GM18861 (cell line): ENCODE measurements around the gene CNTNAP2.

ENCODE experiments used
- ATAC-seq: cut with Tn5 transposase; IDR thresholded peaks from one replicate; pipeline ENCODE4 v1.9.1; 2021; ENCODE audit not compliant: unreplicated experiment

The CNTNAP2 gene

DNA sequence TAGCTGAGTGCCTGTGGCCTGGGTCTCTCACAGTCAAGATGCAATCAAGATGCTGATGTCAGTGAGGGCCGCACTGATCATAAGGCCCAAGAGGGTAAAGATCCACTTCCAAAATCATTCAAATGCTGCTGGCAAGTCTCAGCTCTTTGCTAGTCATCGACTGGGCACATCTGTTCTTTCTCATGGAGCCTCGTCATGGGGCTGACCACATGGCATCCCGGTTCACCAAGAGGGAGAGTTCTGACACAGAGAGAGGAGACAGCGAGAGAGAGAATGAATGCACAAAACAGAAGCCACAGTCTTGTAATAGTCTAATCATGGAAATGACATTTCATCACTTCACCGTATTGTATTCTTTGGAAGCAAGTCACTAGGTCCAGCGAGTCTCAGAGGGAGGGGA is 1406.5 kb downstream of the CNTNAP2 start:
- ATAC-seq: no peak

DNA sequence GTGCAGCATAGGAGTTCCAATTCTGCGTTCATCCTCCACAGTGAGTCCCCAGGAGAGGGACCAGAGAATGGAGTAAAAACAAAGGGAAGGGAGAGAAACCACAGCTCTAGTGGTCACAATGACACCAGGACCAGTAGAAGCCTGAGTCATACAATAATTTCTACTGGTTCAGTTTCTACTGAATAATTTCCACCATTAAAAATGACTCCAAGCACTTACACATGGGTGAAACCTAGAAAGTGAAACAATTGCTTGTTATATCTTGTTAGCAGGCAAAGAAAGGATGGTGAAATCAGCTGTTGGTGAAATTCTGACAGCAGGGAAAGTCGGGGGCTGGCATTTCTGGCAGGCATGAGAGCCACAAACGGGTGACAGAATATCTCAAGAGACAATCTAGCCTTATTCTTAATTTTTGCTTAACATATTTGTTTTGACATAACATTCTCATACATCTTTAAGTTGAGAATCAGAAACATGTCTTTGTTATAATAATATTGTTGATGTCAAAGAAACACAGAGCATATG is 1408.2 kb downstream of the CNTNAP2 start:
- no peak for ATAC-seq

DNA sequence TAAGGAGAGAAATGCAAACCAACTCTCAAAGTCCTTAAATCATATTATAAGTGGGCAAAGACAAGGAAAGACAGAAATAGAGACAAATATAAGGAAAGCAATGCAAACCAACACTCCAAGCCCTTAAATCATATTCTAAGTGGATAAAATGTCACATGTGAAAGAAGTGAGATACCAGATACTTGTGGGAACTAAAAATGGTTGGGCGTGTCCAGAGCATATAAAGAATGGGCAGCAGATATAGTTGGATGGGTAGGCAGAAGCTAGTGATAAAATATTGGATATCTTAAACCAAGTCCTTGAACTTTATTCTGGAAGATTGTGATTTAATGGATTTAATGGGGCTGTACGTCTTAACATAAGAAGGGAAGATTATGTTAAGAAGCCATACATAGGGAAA is 1408.7 kb downstream of the CNTNAP2 start:
- ATAC-seq: no peak

DNA sequence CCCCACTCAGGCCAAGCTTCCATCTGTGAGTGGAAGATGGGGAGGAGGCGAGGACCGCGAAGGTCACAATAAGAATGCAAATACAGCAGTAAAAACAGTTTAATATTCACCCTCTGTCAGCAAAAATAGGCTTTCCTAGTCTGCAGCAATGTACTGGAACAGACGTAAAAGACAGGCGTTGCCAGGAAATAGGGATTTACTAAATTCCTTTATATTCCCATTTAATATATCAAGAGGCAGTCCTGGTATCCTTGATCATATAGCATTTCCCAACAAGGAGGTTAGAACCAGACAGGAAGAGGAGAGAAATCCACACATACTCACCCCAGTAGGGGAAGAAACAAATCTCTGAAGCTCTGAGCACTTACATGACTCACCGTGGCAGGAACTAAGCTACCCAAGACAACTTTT is 1419.1 kb downstream of the CNTNAP2 start:
- no peak for ATAC-seq

DNA sequence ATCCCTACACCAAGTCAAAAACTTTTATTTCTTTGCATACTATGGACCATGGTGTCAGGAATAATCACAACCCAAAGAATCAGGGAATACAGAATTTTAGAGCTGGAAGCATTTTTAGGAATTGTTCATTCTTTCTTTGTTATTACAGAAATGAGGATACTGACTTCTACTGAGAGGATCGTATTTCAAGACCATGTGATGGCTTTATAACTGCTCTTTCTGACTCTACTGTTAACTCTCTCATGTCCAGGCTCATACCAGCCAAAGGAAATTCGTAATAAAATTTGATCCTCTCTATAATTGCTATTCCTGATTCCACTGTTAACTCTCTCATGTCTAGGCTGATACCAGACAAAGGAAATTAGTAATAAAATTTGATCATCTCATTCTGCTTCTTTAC is 1423.1 kb downstream of the CNTNAP2 start:
- no peak for ATAC-seq

DNA sequence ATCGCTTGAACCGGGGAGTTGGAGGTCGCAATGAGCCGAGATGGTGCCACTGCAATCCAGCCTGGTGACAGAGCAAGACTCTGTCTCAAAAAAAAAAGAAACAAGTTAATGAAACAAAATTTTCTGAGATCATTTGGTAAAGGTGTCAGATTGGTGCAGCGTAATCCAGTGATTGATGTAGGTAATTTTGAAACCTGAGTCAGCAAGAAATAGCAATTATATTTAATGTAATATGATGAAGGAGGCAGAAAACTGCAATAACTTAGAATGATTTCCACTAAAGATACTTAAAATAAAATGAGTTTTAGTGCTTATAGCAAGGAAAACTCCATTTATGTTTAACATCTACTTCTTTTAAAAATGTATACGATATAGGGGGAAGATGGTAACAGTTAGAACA is 1424.1 kb downstream of the CNTNAP2 start:
- ATAC-seq: no peak

DNA sequence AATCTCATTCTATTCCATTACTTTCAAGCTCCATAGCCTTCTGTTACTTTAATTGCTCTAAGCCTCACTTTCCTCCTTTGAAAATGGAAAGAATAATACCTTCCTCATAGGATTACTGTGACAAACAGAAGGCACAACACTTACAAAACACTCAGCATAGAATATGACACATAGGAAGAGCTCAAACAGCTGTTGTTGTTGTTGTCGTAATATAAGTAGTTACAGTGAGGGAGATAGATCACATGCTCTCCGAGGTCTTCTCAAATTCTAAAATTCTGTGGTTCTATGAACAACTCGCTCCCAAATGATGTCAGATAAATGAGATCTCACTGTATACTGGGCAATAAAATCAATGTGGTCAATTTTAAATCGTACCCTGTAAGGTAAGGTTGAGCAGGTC is 1424.7 kb downstream of the CNTNAP2 start:
- no peak for ATAC-seq

DNA sequence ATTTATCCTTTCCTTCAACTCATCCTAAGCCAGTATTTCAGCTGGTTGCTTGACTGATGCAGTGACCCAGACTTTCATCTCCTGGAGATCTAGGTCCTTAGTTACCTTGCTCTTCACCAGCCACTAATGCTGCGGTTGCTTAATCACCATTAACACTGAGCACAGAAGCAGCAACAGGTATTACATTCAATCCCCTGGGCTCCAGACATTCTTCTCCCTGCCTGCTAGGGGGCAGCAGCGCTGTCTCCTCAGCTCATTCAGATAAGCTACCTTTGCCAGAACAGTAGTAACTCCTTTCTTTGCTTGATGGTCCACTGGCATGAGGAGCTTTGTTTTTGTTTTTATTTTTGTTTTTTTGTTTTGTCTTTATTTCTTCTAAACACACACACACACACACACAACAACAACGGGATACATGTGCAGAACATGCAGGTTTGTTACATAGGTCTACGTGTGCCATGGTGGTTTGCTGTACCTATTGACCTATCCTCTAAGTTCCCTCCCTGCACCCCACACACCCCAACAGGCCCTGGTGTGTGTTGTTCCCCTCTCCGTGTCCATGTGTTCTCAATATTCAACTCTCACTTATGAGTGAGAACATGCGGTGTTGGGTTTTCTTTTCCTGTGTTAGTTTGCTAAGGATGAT is 1430.8 kb downstream of the CNTNAP2 start:
- no peak for ATAC-seq

DNA sequence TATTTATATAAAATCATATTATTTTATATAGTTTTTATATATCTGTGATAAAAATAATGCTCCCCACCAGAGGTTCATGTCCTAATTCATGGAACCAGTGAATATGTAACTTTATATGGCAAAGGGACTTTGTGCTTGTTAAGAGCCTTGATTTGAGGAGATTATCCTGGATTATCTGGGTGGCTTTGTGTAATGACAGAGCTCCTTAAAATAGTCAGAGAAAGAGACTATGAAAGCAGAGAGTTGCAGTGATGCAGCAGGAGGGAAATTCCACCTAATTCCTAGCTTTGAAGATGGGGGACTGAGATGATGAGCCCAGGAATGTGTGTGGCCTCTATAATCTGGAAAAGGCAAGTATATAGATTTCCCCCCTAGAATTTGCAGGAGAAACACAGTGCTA is 1439.7 kb downstream of the CNTNAP2 start:
- no peak for ATAC-seq

DNA sequence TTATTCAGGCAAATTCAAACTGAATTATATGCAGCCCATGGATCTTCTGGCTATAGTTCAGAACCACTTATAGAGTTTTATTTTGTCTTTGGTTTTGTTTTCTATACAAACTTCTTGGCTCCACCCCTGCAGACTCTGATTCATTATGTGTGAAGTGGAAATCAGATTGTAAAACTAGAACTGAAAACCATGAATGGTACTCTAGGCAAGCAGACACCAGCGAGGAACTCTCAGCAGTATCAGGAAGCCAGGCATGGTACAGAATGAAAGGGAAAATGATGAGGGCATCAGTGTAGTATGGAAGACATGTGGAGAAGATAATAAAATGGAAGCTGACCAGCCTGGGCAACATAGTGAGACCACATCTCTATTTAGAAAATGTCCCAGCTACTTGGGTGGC is 1447.1 kb downstream of the CNTNAP2 start:
- ATAC-seq: no peak

DNA sequence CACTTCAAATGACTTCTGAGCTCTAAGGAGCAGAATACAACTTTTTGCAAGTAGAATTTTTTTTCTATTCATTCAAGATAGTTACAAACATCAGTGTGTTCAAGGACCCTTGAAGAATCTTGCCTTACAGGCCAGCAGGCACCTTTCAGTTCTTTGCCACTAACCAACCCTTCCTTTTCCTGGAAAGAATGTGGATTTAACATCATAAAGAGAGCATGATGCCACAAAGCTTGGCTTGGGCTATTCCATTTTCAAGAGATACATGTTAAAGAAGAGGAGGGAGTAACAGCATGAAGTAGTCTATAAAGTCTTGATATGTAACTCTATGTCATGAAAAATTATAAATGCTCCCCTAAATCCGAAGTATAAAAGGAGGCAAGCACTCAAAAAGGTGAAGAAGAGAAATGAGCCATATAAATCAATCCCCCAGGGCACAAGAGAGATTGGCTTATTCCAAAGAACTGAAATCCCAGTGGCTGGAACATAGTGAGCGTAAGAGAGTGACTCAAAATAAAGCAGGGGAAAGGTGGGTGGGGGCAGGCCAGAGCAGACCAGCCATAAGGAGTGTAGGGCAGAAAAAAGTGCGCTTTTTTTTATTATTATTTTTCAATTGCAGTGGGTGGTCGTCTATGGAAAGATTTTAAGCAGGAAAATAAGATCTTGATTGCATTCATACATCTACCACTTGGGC is 1448.3 kb downstream of the CNTNAP2 start:
- no peak for ATAC-seq

DNA sequence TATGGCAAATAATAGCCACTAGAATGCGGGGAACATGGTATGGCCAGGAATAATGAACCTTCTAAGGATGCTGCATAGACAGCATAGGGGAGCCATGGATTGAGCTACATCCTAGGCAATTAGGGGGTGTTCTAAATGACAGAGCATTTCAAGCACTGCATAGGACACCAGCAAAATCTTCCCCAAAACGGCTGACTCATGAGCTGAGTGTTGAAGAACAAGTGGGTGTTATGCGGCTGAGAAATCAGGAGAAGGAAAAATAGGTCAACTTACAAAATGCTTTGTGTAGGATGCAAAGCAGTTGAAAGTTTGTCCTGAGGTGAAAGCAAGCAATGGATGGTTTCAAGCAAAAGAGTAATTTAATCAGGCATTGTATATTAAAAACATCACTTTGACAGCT is 1450.4 kb downstream of the CNTNAP2 start:
- ATAC-seq: no peak

DNA sequence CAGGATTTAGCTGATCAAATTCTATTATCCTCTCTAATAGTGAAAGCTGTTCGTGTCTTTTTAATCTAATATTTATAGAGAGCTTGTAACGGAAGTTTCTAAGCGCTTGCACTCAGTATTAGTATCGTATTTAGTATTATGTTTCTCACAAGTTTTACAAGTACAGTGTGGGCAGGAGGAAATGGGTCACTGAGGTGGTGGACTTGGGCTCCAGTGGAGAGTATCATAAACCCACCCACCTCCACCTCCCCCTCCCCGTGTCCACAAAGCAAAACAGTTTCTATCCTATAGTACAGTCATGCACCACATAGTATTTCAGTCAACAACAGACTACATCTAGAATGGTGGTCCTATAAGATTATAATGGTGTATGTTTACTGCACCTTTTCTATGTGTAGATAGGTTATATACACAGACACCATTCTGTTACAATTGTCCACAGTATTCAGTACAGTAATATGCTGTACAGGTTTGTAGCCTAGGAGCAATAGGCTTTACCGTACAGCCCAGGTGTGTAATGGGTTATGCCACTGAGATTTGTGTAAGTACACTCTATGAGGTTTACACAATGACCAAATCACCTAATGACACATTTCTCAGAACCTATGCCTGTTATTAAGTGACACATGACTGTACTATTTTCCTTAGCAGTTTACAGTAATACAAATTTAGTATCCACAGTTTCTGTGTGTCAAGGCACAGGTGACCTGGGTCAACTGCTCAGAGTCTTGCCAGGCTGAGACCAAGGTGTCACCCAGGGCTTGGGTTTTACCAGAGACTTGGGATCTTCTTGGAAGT is 1452.7 kb downstream of the CNTNAP2 start:
- ATAC-seq: no peak

DNA sequence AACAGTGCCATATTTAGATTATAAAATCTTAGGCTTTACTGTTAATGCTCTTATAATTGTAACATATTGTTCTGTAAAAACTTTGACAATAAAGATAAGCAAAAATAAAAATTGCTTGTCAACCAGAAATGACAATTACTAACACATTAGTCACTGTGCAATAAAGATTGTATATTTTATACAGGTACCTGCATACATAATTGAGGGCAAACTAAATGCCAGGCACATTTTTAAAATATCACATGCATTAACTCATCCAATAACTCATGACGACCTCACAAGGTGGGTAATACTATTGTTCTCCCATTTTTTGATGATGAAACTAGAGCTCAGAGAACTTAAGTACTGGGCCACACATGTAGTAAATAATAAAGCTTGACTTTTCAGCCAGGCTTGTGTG is 1453.8 kb downstream of the CNTNAP2 start:
- ATAC-seq: no peak

DNA sequence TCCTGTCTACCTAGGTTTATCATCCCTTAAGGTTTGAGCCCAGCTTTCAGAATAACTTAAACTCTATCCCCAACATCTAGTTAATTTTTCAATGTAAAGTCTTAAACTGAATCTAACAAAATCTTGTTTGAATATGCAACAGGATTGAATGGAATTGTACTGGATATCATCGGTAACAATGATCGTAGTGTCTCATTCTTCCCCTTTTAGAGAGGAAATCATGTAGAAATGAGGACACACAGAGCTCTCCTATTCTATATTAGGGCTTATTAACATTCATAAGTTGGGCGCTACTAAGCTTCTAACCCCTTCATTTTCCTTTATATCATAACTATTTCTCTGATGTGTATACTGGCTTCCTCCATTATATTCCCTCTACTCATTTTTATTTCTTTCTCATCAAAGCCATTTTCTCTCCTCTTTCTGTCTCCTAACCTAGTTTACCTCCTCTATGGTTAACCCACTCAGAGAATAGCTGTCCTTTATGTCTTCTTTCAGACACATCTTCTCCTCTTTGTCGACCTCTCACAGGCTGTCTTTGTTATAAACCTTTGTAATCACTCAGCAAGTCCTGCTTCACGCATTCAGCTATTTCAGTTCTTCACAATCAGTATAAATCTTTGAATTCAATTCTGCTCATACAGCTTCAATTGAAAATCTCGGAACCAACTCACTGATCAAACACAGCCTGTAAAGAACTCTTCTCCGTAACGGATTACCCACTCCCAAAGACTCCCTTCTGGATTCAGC is 1455.0 kb downstream of the CNTNAP2 start:
- ATAC-seq: no peak

DNA sequence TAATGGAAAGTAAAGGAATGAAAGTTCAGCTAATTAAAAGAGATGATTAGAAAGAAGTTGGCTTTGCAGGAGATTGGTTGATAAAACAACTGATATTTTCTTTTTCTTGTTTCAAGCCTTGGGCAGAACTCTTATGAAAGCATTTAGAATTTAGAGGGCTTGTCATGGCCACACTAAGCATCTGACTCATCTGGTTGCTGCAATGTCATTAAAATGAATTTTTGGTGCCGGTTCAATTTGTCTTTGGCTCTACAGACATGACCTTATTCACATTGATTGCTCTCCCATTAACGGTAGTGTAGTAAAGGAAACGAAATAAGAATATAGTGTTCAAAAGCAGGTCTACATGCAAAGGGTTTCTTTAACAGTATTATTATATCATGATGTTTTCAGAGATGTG is 1461.6 kb downstream of the CNTNAP2 start:
- ATAC-seq: no peak

DNA sequence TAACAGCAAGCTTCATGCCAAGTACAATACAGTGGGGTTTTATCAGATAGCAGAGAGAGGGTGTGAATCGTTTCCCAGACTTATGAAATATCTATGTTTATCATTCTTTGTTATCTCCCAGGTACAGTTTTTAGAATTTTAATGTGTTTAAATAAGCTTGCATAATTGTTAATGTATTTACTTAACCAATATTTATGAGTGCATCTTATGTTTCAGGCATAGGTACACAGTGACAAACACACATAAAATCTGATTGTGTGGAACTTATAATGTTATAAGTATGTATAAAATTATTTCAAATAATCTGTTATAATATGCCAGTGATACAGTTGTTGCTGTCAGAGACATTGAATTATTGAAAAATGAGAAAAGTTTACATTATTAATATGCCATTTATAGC is 1462.5 kb downstream of the CNTNAP2 start:
- no peak for ATAC-seq

DNA sequence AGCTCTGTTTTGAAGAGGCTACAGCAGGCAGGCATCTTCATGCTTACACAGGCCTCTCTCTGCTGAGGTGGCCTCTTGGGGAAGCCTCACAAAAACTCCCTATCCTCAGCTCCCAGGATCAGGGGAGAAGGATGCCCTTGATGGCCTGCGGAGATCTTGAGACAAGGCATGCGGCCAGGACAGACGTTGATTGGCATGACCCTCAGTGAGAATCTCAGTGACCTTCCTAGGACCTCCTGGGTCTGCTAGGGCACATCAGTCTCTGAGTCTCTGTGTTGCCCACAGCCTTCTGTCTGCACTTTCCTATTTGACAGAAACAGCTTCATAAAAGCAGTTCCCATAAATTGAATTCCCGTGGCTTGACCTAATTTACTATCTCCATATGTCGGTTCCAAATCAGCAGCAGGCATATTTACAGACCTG is 1468.2 kb downstream of the CNTNAP2 start:
- no peak for ATAC-seq

DNA sequence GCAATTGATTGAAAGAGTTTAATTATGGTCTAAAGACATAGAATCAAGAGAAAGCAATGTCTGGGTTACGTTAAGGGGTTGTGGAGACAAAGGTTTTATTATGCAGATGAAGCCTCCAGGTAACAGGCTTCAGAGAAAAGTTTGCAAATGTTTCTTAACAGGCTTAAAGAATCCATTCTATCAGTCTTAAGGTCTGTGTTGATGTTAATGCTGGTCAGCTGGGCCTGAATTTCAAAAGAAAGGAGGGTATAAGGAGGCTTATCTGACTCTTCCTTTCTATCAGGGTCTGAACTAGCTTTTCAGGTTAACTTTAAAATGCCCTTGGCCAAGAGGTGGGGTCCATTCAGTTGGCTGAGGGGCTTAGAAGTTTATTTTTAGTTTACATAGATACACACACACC is 1469.5 kb downstream of the CNTNAP2 start:
- no peak for ATAC-seq

DNA sequence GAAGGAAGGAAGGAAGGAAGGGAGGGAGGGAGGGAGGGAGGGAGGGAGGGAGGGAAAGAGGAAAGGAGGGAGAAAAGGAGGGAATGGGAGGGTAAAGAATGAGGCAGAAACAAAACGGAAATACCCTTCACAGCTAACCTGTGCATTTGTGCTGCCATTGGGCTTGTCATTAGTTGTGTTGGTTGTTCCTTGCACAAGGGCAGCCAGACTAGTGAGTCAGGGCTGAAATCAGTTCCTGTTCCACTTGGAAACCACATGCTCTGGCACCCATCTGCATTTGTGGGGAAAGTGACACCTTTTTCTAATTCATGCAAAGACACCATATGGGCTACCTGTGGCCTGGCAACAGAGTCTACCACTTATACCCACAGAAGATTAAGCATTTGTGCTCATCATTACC is 1469.9 kb downstream of the CNTNAP2 start:
- no peak for ATAC-seq
